Tibial nerve (tissue), 4 donors: Measurements from ENCODE around the gene MN1. TPM values are rescaled to one million over a fixed set of nuclear protein-coding genes. Genes with fewer than 3 reads are reported as not detected.
"Not testable (repeated sequence)": the region's sequence is repeated elsewhere in the genome, so short reads cannot be mapped to it uniquely, and the experiment has no call there.

ENCODE experiments used
- DNase-seq, 2 donors: peaks; one replicate each; pipeline ENCODE4 v3.0.0-alpha.2; 2019; ENCODE audit warnings: low spot score in 2 of 2
- H3K27ac ChIP-seq, 4 donors: fragments of 200-600 bp; sonication (generic) in 3 of 4; one replicate each; pipeline ENCODE4 v1.5.1; 2017 to 2019; ENCODE audit warnings: mild to moderate bottlenecking in 1 of 4
- H3K27me3 ChIP-seq, 2 donors: fragments of 200-600 bp; sonication (generic) in 1 of 2; one replicate each; pipeline versions ENCODE4 v1.5.1 to v1.6.0; 2017 to 2019
- H3K36me3 ChIP-seq, 3 donors: fragments of 200-600 bp; sonication (generic); one replicate each; pipeline ENCODE4 v1.5.1; 2018 to 2019
- H3K4me1 ChIP-seq, 4 donors: fragments of 200-600 bp; sonication (generic) in 3 of 4; one replicate each; pipeline ENCODE4 v1.5.1; 2017 to 2019
- H3K4me3 ChIP-seq, 4 donors: fragments of 200-600 bp; sonication (generic) in 3 of 4; one replicate each; pipeline ENCODE4 v1.5.1; 2017 to 2019; ENCODE audit warnings: mild to moderate bottlenecking in 1 of 4, moderate library complexity in 1 of 4
- H3K9me3 ChIP-seq, 4 donors: fragments of 200-600 bp; sonication (generic) in 3 of 4; one replicate each; pipeline ENCODE4 v1.5.1; 2017 to 2019
- CTCF ChIP-seq, 5 experiments: fragments of 200-600 bp in 3 of 5; fragments of 450-650 bp in 2 of 5; sonication (generic) in 3 of 5; IDR thresholded peaks; one replicate each; pipeline ENCODE4 v1.5.1; 2016 to 2019; ENCODE audit warnings: antibody characterized with exemption in 5 of 5, mild to moderate bottlenecking in 3 of 5, moderate library complexity in 2 of 5
- EP300 ChIP-seq, 2 donors: sonication (generic); formaldehyde crosslinking; IDR thresholded peaks; one replicate each; pipeline ENCODE4 v1.6.1; 2017; ENCODE audit warnings: antibody characterized with exemption in 2 of 2, mild to moderate bottlenecking in 1 of 2
- POLR2A ChIP-seq, 2 donors: fragments of 450-650 bp; IDR thresholded peaks; one replicate each; pipeline ENCODE4 v1.6.1; 2017; ENCODE audit warnings: antibody characterized with exemption in 2 of 2, mild to moderate bottlenecking in 2 of 2, moderate library complexity in 2 of 2
- WGBS, 2 donors: methylation state at CpG; one replicate each; pipeline ENCODE4 v1.1.5; 2018; 5-methylcytosine and 5-hydroxymethylcytosine counted together
- total RNA-seq, 4 donors: library from RNA; depleted of rRNA; stranded (reverse); fragments of >200 nt; gene quantifications; one replicate each; pipeline ENCODE4 v1.1.0, GENCODE V29; 2016

Gene MN1
- total RNA-seq, 4 donors from 2014 or later = 3.9 to 8.2 (median 6.0) TPM

DNA sequence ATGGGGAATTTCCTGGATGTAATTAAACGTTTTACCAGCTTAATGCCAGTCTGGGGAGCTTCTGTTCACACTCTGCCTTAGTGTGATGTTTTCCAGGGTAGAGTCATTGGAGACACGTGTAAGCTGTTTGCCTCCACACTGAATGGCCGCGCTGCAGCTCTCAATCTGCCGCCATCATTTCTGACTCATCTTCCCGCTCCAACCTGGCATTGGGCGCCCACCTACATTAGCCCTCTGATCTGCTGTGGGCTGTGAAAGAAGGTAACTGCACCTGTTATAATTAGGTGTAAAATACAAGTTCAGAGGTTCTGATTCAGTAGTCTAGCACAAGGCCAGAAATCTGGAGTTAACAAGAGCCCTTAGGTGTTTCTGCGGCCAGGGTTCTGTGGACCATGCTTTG is 54.6 kb downstream of the MN1 start:
- 92 to 95% methylated on average over 8 of the region's 8 CpGs for WGBS, 2 donors
- H3K36me3 ChIP-seq = no peaks in the 10 kb centered on the region
- TF ChIP-seq EP300 (IDR thresholded peaks at IDR 0.05) = no peak
- no peak for TF ChIP-seq POLR2A (IDR thresholded peaks at IDR 0.05)
- TF ChIP-seq CTCF (IDR thresholded peaks at IDR 0.05) = no peak

DNA sequence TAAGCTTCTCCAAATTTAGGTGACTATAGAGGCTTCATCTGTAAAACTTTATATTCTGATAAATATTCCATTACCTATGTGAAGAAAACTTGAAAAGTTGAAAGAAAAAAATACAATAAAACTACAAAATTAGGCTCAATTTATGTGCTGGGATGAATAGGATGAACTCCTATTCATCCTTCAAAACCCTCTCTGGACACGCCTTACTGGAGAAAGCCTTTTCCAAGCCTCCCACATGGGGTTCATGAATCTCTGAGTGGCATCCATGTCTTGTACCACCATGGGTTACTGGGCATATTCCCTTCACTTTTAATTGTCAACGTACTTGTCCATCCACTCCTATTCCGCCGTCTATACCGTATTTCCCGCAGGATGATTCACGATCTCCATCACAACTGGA is 55.7 kb downstream of the MN1 start:
- H3K9me3 ChIP-seq = peaks cover 0 to under 1% (median 0%) of the 10 kb centered on the region in 4 donors
- 96 to 98% methylated on average over 7 of the region's 7 CpGs for WGBS, 2 donors
- no peak for DNase-seq
- no peak for TF ChIP-seq EP300 (IDR thresholded peaks at IDR 0.05)
- no peak for TF ChIP-seq POLR2A (IDR thresholded peaks at IDR 0.05)
- TF ChIP-seq CTCF (IDR thresholded peaks at IDR 0.05) = no peak
- no peaks in the 10 kb centered on the region for H3K27me3 ChIP-seq
- no peak overlapping the region for H3K27ac ChIP-seq
- H3K4me1 ChIP-seq = peaks cover 0 to 40% (median 13%) of the 10 kb centered on the region in 4 donors
- no peak overlapping the region for H3K4me3 ChIP-seq
- no peaks in the 10 kb centered on the region for H3K36me3 ChIP-seq

More for the DNA sequence above, 54.6 kb downstream of the MN1 start:
- H3K4me1 ChIP-seq = peaks cover 0 to 42% (median 13%) of the 10 kb centered on the region in 4 donors
- H3K4me3 ChIP-seq = no peak overlapping the region
- H3K27me3 ChIP-seq = no peaks in the 10 kb centered on the region
- H3K27ac ChIP-seq = peak overlapping the region in 2 of 4 donors; percentile 18 to 81
- no peaks in the 10 kb centered on the region for H3K9me3 ChIP-seq
- no peak for DNase-seq

GRCh38 chr22:27745154-27745553 is 56.4 kb downstream of the MN1 start:
- Histone ChIP-seq H3K36me3 (no peaks in the 10 kb centered on the region), H3K4me3 (no peak overlapping the region), H3K9me3 (peaks cover 0 to 6% (median 0%) of the 10 kb centered on the region in 4 donors), H3K4me1 (peaks cover 0 to 33% (median 13%) of the 10 kb centered on the region in 4 donors), H3K27ac (no peak overlapping the region), H3K27me3 (no peaks in the 10 kb centered on the region)
- 86 to 91% methylated on average over 4 of the region's 4 CpGs for WGBS, 2 donors
- TF ChIP-seq CTCF (IDR thresholded peaks at IDR 0.05) (no peak), EP300 (IDR thresholded peaks at IDR 0.05) (no peak), POLR2A (IDR thresholded peaks at IDR 0.05) (no peak)
- DNase-seq = no peak

DNA sequence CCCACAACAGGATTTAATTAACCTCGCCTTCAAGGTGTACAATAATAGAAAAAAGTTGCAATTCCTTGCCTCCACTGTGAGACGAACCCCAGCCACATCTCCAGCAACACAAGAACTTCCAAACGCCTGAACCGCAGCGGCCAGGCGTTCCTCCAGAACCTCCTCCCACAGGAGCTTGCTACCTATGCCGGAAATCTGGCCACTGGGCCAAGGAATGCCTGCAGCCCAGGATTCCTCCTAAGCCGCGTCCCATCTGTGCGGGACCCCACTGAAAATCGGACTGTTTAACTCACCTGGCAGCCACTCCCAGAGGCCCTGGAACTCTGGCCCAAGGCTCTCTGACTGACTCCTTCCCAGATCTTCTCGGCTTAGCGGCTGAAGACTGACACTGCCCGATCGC is 57.5 kb downstream of the MN1 start:
- not testable (repeated sequence) for H3K9me3 ChIP-seq, DNase-seq, H3K36me3 ChIP-seq, H3K27ac ChIP-seq, H3K4me3 ChIP-seq, H3K27me3 ChIP-seq
- WGBS, 2 donors = 82% methylated on average over 14 of the region's 15 CpGs
- H3K4me1 ChIP-seq = peaks cover 0 to 22% (median 6%) of the 10 kb centered on the region in 4 donors

DNA sequence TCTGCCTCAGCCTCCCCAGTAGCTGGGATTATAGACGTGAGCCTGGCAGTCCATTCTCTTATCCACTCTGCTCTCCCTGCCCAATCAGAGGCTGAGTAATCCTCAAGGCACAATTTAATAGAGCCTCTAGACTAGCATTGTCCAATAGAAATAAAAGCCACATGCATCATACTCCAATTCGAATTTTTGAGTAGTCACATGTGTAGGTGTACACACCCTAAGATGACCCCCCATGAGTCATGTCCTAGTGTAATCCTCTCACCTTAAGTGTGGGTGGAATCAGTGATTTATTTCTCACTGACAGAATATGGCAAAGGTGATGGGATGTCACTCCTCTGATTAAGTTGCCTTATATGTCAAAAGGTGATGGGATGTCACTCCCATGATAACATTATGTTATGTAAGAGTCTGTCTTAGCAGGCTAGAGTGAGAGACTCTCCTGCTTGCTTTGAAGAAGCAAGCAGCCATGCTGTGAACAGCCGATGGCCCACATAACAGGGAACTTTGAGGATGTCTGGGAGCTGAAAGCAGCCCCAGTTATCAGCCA is 61.3 kb downstream of the MN1 start:
- DNase-seq = no peak
- Histone ChIP-seq H3K4me1 (no peaks in the 10 kb centered on the region), H3K4me3 (no peak overlapping the region), H3K36me3 (no peaks in the 10 kb centered on the region), H3K27me3 (no peaks in the 10 kb centered on the region), H3K9me3 (peaks cover 0 to 15% (median 0%) of the 10 kb centered on the region in 4 donors), H3K27ac (no peak overlapping the region)
- no peak for TF ChIP-seq POLR2A (IDR thresholded peaks at IDR 0.05)
- TF ChIP-seq EP300 (IDR thresholded peaks at IDR 0.05) = no peak
- WGBS, 2 donors = 90 to 96% methylated on average over 3 of the region's 3 CpGs

- no peak for TF ChIP-seq EP300 (IDR thresholded peaks at IDR 0.05)
- no peak for TF ChIP-seq POLR2A (IDR thresholded peaks at IDR 0.05)
- no peak for TF ChIP-seq CTCF (IDR thresholded peaks at IDR 0.05)
- Histone ChIP-seq H3K4me1 (no peaks in the 10 kb centered on the region), H3K27me3 (no peaks in the 10 kb centered on the region), H3K4me3 (no peak overlapping the region), H3K27ac (no peak overlapping the region), H3K9me3 (peaks cover 0 to 15% (median 0%) of the 10 kb centered on the region in 4 donors), H3K36me3 (no peaks in the 10 kb centered on the region)
- 95 to 96% methylated on average over 4 of the region's 4 CpGs for WGBS, 2 donors
- DNase-seq = no peak
Measured at GRCh38 chr22:27737521-27737920, 64.0 kb downstream of the MN1 start.
